Measurements from ENCODE around the gene TEX35. TPM values are rescaled to one million over a fixed set of nuclear protein-coding genes. Genes with fewer than 3 reads are reported as not detected.

Gene TEX35
- total RNA-seq, 1 donor from 2014 or later: not detected

GRCh38 chr1:178488393-178488792 is 24.5 kb upstream of the TEX35 start:
- Histone ChIP-seq H4K20me1 (ENCODE audit: insufficient read depth, low read length) (no peaks in the 10 kb centered on the region), H3K4me3 (ENCODE audit: insufficient read depth, low read depth, low read length) (no peak overlapping the region), H3K9me3 (ENCODE audit: insufficient read depth, low read depth, low read length) (no peaks in the 10 kb centered on the region), H3K9ac (ENCODE audit: low read length) (no peak overlapping the region), H3K4me1 (ENCODE audit: insufficient read depth, low read length) (peaks cover 2% of the 10 kb centered on the region), H3K27ac (ENCODE audit: low read depth, low read length) (no peak overlapping the region), H3K4me2 (ENCODE audit: low read length) (no peak overlapping the region), H3K79me2 (ENCODE audit: insufficient read depth, low read length) (no peaks in the 10 kb centered on the region), H2AFZ (ENCODE audit: low read depth, low read length) (no peak overlapping the region), H3K27me3 (ENCODE audit: insufficient read depth, low read length) (no peaks in the 10 kb centered on the region), H3K36me3 (ENCODE audit: insufficient read depth, low read length) (no peaks in the 10 kb centered on the region)
- peaks cover 3% of the 10 kb centered on the region for H3K4me1 Mint-ChIP-seq (ENCODE audit: low read depth, unreplicated experiment)
- no peak overlapping the region for H3K27ac Mint-ChIP-seq (ENCODE audit: unreplicated experiment)
- peaks cover 2% of the 10 kb centered on the region for H3K9me3 Mint-ChIP-seq (ENCODE audit: unreplicated experiment)
- DNase-seq (ENCODE audit: low read depth): no peak
- H3K4me3 Mint-ChIP-seq (ENCODE audit: unreplicated experiment): no peak overlapping the region
- H3K36me3 Mint-ChIP-seq (ENCODE audit: low read depth, unreplicated experiment): peaks cover 3% of the 10 kb centered on the region
- FAIRE-seq: no peak
- H3K27me3 Mint-ChIP-seq (ENCODE audit: low read depth, unreplicated experiment): peaks cover 11% of the 10 kb centered on the region
- no peak for TF ChIP-seq EZH2 (IDR thresholded peaks at IDR 0.05; ENCODE audit: insufficient read depth, low read length)
- TF ChIP-seq, protein P1, sequence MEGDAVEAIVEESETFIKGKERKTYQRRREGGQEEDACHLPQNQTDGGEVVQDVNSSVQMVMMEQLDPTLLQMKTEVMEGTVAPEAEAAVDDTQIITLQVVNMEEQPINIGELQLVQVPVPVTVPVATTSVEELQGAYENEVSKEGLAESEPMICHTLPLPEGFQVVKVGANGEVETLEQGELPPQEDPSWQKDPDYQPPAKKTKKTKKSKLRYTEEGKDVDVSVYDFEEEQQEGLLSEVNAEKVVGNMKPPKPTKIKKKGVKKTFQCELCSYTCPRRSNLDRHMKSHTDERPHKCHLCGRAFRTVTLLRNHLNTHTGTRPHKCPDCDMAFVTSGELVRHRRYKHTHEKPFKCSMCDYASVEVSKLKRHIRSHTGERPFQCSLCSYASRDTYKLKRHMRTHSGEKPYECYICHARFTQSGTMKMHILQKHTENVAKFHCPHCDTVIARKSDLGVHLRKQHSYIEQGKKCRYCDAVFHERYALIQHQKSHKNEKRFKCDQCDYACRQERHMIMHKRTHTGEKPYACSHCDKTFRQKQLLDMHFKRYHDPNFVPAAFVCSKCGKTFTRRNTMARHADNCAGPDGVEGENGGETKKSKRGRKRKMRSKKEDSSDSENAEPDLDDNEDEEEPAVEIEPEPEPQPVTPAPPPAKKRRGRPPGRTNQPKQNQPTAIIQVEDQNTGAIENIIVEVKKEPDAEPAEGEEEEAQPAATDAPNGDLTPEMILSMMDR (IDR thresholded peaks at IDR 0.05; ENCODE audit: insufficient read depth, low read depth, low read length): no peak

GRCh38 chr1:178489399-178489798 is 23.5 kb upstream of the TEX35 start:
- no peak overlapping the region for H3K4me3 ChIP-seq (ENCODE audit: insufficient read depth, low read depth, low read length)
- no peaks in the 10 kb centered on the region for H3K27me3 ChIP-seq (ENCODE audit: insufficient read depth, low read length)
- Mint-ChIP-seq H3K4me3 (ENCODE audit: unreplicated experiment) (no peak overlapping the region), H3K36me3 (ENCODE audit: low read depth, unreplicated experiment) (no peaks in the 10 kb centered on the region), H3K27me3 (ENCODE audit: low read depth, unreplicated experiment) (peaks cover 16% of the 10 kb centered on the region), H3K4me1 (ENCODE audit: low read depth, unreplicated experiment) (peaks cover 3% of the 10 kb centered on the region), H3K27ac (ENCODE audit: unreplicated experiment) (no peak overlapping the region), H3K9me3 (ENCODE audit: unreplicated experiment) (no peaks in the 10 kb centered on the region)
- no peak overlapping the region for H3K27ac ChIP-seq (ENCODE audit: low read depth, low read length)
- H3K9me3 ChIP-seq (ENCODE audit: insufficient read depth, low read depth, low read length): no peaks in the 10 kb centered on the region
- no peaks in the 10 kb centered on the region for H3K79me2 ChIP-seq (ENCODE audit: insufficient read depth, low read length)
- DNase-seq (ENCODE audit: low read depth): no peak
- no peak overlapping the region for H3K4me2 ChIP-seq (ENCODE audit: low read length)
- H3K4me1 ChIP-seq (ENCODE audit: insufficient read depth, low read length): peaks cover 2% of the 10 kb centered on the region
- no peaks in the 10 kb centered on the region for H4K20me1 ChIP-seq (ENCODE audit: insufficient read depth, low read length)
- no peak for FAIRE-seq
- H3K9ac ChIP-seq (ENCODE audit: low read length): no peak overlapping the region
- no peak for TF ChIP-seq EZH2 (IDR thresholded peaks at IDR 0.05; ENCODE audit: insufficient read depth, low read length)
- TF ChIP-seq, protein P1 (IDR thresholded peaks at IDR 0.05; ENCODE audit: insufficient read depth, low read depth, low read length): no peak
- no peaks in the 10 kb centered on the region for H3K36me3 ChIP-seq (ENCODE audit: insufficient read depth, low read length)
- H2AFZ ChIP-seq (ENCODE audit: low read depth, low read length): no peak overlapping the region

GRCh38 chr1:178490136-178490535 is 22.8 kb upstream of the TEX35 start:
- Histone ChIP-seq H3K27me3 (ENCODE audit: insufficient read depth, low read length) (no peaks in the 10 kb centered on the region), H2AFZ (ENCODE audit: low read depth, low read length) (no peak overlapping the region), H3K4me1 (ENCODE audit: insufficient read depth, low read length) (peaks cover 2% of the 10 kb centered on the region), H3K4me3 (ENCODE audit: insufficient read depth, low read depth, low read length) (no peak overlapping the region), H3K79me2 (ENCODE audit: insufficient read depth, low read length) (no peaks in the 10 kb centered on the region), H3K9me3 (ENCODE audit: insufficient read depth, low read depth, low read length) (no peaks in the 10 kb centered on the region), H3K36me3 (ENCODE audit: insufficient read depth, low read length) (no peaks in the 10 kb centered on the region), H3K4me2 (ENCODE audit: low read length) (no peak overlapping the region), H4K20me1 (ENCODE audit: insufficient read depth, low read length) (no peaks in the 10 kb centered on the region), H3K9ac (ENCODE audit: low read length) (no peak overlapping the region), H3K27ac (ENCODE audit: low read depth, low read length) (no peak overlapping the region)
- Mint-ChIP-seq H3K27me3 (ENCODE audit: low read depth, unreplicated experiment) (peaks cover 21% of the 10 kb centered on the region), H3K36me3 (ENCODE audit: low read depth, unreplicated experiment) (no peaks in the 10 kb centered on the region), H3K9me3 (ENCODE audit: unreplicated experiment) (no peaks in the 10 kb centered on the region), H3K4me3 (ENCODE audit: unreplicated experiment) (no peak overlapping the region), H3K27ac (ENCODE audit: unreplicated experiment) (no peak overlapping the region), H3K4me1 (ENCODE audit: low read depth, unreplicated experiment) (peaks cover 3% of the 10 kb centered on the region)
- TF ChIP-seq EZH2 (IDR thresholded peaks at IDR 0.05; ENCODE audit: insufficient read depth, low read length): no peak
- TF ChIP-seq, protein P1 (IDR thresholded peaks at IDR 0.05; ENCODE audit: insufficient read depth, low read depth, low read length): no peak
- FAIRE-seq: no peak
- no peak for DNase-seq (ENCODE audit: low read depth)
